Activated CD8-positive, alpha-beta memory T cell treated with anti-CD3 and anti-CD28 coated beads, Interleukin-2, amount 50 U/mL, for 24 hours (primary cell): ENCODE data around the gene PLEKHG1.

ENCODE experiments used
- DNase-seq: peaks from one replicate; pipeline ENCODE4 v3.0.0-alpha.2; 2020; ENCODE audit errors: extremely low read depth

Gene PLEKHG1

DNA sequence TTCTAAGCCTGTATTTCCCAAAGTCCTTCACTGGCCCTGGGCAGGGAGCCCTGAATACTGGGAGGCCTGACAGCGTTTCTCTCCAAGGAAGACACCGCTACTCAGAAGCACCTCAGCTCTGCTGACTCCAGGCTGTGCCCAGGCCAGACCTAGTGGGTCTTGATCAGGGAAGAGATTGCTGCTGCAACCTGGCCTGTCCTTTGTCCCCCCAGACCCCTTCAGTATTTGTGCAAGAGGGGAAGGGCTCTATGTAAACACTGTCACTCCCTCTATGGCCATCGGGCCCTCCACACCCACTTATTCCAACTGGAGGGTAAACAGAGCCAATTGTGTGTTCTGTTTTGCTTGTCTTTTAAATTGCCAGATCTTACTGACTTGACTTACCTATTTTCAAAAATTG is 20.6 kb downstream of the PLEKHG1 start:
- no peak for DNase-seq

DNA sequence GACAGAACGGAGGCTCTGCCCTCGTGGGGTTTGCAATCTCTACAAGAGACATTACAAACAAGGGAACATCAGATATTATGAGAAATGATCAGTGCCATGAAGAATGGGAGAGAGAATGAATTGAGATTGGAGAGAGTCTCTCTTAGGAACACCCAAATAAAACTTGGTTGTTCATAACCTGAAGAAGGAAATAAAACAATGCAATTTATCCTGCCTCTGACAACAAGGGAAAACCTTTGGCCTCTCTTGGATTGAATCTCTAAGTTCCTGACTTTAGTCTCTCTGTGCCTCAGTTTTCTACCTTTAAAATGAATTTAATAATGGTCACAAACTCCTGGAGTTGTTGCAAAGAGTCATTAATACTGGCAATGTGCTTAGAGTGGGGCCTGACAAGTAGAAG is 21.1 kb downstream of the PLEKHG1 start:
- DNase-seq, result no peak

DNA sequence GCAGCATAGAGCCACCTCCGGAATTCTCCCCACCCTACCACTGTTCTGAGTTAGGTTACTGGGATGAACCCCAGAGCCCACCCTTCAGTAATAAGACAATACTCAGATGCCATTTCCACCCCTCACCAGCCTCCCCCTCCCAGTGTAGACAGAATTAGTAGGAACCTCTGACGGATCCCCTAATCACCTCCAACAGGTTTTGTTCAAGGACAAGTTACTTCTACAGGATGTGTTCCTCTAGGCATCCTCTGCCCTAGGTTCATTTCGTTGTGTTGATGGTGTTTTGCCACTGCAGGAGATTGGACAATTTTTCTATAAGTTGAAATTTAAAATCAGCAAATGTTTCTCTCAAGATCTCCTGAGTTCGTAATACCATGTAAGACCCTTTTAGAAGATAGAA is 22.8 kb downstream of the PLEKHG1 start:
- DNase-seq, result no peak

DNA sequence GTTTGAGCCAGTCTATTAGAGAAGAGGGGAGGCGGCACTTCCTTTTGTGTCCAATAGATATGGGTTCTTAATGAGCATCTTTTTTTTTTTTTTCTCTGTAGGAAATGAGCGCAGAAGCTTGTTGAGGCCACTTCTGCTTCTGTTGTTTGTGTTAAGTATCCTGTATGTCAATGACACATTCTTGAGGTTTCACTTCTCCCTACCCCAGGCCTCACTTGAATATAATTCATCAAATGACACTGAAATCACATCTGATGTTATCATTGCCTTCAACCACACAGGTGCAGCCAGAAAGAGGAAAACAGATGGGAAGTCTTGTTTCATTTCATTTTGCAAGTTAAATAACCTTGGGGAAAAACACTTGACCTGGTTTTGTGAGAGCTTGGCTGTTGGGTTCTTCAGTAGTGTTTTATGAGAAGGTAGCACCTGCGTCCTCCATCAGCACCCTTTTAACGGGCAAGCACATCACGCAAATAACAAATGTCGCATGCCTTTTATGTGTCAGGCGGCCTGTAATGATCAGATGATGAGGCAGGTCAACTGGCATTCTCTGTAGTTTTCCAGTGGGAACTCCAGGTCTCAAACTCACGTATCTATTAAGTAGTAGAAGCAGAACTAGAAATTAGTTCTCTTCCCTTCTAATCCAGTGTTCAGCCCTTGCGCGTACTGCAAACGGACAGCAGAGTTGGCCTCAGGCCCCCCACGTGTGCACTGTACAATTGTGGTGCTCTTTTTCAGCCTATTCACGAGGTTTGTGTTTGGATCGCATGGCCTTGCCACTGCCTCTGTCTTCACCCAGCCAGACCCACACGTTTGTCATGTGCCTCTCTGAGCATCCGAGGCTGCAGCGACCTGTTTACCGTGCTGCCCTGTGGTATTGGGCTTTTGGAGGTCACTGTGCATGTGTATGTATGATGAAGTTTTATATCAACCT is 23.5 kb downstream of the PLEKHG1 start:
- DNase-seq, result no peak

DNA sequence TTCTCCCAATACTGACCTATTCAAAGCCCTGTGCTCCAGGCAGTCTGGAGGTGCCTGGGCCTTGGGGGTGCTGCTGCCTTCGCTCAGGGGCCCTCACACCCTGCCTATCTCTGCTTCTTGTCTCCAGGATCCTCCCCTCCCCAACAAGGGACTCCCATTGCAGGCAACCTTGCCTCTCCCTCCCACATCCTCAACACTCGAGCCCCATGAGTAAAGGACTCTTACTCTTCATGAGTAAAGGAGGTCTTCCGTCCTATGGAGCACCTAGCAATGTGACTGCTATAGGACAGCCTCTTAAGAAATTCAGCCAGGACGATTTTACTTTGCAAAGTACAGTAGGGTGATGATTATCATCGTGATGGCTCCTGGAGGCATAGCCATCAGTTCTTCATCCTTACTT is 24.5 kb downstream of the PLEKHG1 start:
- no peak for DNase-seq

DNA sequence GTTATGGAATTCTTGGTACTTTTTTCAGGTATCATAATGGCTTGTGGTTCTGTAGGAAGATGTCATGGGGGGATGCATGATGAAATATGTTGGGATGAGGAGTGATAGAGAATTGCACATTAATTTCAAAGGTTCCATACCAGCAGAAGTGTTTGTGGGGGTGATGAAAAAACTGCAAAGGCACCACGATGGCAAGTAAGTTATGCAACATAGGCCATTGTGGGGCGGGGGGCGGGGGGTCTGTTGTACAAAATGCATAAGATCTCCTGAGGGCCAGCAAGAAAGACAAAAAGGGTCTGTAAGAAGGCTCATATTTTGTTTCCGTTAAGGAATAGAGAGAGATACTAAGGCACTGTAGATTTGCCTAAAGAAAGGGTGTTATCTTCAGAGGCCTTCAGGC is 26.2 kb downstream of the PLEKHG1 start:
- no peak for DNase-seq

DNA sequence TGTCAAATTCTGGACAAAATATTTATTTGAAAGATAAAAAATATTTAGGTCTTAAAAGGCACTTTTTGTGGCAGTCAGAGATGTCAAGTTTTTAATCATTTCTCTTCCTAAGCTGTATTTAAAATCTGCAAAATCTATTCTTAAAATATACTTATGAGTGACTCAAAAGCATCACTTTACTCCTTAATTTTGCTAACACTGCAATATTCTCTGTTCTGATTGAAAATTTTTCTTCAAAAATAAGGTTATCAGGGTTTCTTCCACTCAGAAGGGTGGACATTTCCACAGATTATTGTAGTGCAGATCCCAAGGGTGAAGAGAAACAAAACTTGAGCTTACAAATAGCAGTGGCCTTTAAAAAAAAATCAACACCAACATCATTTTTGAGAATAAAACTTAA is 27.5 kb downstream of the PLEKHG1 start:
- no peak for DNase-seq

DNA sequence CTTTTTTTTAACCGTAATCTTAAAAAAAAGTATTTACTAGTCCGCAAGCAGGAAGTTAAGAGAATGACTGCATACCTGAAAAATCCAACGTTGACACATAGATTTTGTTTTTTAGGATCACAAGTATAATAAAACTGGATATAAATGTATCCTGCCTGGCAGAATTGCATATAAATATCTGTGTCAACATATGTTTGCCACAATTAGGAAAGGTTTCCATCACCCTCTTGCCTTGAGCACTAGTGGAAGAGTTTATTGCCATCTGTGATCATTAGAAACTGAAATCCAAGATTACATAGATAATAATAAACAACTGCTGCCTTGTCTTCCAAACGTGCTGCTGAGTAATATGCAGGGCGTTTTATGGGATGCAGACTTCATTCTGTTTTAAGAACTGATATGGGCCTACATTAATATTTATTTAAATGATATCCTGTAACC is 27.9 kb downstream of the PLEKHG1 start:
- DNase-seq, result no peak

DNA sequence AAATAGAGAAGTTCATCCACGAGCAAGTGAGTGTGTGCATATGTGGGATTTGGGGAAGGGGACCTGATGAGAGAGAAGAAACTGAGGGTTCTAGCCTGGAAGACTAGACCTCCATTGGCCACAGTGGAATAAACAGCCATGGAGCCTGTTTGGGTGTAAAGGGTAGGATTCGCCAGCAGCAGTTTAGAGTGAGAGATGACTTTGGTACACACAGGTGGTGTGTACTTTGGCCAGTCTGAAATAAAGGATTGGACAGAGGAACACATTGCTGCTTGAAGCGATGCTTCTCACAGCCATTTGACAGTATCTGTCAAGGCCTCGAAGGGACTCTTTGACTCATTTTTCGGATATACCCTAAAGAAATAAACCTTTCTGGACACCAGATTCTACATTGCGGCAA is 29.2 kb downstream of the PLEKHG1 start:
- DNase-seq, result no peak

DNA sequence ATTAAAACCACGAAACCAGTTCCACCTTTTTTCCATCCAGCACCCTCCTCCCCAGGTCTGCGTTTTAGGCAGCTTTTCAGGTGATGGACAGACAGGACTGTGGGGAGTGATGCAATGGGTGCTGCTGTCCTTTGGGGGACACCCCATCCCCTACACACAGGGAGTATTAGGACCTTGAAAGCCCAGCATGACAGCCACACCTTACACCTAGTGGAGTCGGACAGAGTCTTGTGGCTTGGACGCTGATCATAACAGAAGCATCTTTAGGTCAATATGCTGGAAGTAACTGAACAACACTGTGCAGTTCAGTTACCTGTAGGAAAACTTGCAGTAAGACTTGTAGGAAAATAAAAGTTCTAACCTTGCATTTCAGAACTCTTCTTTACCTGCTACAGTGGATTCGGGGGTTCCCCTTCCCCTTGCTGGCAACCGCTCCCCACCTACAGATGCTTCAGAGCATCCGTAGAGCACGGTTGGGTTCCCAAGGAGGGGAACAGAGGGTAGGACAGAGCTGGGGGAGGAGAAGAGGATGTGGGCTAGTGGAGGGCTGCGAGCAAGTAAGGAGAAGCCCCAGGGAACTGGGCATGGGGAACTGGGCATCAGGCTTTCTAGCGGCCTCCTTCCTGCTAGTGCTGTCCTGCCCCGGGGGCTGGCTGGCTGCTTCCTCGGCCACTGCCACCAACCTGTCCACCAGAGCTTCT is 31.7 kb downstream of the PLEKHG1 start:
- no peak for DNase-seq

DNA sequence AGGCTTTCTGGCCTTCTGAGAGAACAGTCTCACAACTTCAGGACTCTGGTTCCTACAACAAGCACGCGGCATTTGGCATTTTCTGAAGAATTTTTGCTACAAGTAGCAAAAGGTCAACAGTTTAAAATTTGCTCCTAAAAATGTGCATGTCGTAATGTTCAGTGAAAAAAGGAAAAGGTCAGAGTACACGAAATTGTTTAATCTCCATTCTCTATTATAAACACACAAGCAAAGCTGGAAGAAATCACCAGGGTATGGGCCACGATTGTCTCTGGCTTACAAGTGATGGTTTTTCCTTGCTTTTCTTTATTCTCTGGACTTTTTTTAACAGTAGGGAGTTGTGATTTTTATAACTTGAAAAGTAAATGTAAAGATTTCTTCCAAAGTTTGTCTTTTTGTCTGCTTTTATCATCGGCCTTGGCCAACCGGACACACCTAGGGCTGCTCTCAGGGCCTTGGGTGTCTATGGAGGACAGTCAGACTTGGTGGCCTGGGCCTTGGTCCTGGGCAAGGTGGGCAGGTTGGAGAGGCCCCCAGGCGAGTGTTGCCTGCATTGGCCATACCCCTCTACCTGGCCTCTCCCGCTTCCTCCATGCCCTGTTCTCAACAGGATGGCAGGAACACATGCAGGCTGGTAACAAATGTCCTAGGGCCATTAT is 32.4 kb downstream of the PLEKHG1 start:
- no peak for DNase-seq

DNA sequence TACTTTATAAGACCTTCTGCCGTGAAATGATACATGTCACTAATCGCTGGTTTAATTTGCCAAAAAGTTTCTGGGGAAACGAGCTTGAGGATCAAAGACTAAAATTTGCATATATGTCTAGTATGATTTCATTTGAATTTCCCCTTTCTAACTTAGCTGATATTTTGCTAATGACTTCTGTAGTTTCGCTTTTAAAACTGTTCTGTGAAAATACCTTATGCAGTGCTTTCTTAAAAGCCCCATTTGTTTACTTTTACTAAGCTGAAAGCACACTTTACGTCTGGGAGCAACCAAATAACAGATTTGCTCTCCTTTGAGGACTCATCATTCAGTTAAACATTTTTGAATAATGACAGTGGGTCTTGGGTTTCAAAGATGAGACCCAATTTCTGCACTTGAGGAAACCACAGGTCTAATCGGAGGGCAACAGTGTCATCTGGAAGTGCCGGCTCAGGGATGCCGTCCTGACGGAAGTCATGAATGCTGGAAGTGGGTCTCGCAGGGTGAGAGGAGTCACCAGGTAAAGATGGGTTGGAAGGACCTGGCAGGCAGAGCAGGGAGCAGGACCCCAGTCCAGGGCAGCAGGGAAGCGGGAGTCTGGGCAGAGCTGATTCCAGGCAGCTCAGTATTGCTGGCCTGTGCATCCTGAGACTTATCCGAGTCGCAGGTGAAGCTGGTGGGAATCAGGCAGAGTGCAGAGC is 33.2 kb downstream of the PLEKHG1 start:
- no peak for DNase-seq

DNA sequence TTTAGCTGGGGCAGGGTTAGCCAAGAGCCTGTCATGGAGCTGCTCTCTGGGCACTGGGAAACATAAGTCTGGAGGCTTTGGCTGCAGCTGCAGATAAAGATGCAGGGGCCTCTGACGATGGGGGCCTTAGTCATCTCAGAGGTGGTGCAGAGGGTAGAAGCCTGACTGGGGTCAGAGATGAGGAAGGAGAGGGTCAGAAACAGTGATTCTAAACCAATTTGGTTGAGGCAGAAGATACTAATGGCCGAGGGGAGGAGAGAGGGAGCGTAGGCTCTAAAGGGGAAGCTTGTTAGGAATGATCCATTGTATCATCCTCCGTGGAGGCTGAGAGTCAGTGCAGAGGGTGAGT is 33.8 kb downstream of the PLEKHG1 start:
- no peak for DNase-seq

DNA sequence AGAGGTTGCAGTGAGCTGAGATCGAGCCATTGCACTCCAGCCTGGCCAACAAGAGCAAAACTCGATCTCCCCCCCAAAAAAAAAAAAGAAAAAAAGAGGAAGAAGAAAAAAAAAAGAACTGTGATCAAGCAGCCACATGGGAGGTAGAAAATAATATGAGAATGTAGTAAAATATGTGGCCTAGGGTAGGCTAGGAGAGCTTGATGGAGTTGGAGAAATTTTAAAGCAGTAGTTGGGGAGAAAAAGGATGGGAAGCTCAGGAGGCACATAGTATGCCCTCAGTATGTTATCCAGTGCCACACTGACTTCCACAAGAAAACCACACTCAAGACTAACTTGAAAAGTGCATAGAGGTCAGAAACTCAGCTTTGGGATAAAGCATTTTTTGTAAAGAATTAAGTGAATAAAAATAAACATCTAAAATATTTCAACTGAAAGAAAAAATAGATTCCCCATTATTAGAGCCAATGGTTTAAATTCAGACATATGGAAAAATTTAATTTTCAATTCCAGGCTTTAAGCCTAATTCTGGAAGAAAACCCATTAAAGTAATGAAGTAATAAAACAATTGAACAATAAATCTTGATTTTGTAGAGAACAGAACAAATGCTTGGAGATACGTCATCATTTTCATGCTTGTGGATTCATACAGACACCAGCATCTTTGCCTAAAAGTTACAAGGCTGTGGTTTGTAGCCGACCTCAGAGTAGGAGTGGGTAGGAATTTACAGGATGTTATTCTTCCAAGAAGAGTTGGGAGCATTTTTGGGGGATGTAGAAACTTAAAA is 34.7 kb downstream of the PLEKHG1 start:
- DNase-seq, result no peak

DNA sequence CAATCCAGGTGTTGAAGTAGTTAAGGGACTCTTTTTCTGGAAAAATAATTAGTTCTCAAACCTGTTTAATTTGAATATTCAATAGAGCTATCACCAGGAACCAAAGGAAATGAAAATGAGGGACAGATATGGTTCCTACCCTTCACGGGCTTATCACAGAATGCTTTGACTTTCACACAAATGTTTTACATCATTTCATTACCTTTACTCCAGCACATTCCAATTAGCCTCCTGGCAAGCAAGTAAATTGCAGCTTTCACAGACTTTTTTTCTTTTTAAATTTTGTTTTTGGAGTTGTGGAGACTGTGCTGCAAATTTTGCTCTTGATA is 35.2 kb downstream of the PLEKHG1 start:
- DNase-seq, result no peak

DNA sequence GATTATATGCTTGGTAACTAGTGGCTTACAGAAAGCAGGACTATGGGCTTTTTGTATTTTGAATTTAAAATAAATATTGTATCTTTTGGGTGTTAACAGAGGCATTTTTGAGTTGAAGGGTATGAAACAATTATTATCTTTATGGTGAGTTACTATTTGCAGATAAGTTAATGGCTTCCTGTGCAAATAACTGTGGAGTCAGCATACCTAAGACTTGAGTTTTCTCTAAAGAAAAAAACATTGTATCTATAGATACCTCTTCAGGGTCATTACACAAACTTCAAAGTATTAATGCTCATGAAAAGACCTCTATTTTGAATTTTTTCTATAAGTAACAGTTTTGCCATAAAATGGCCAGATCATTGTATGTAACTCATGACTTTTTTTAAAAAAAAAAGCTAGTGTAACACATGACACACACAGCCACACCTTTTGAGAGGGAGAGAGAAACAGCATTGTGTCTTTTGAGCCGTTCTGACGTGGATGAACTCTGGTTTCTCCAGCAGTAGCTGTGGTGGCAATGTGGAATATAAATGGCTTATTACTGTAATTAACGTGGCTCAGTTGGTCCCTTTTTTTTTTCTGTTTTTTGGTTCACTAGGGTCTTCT is 36.3 kb downstream of the PLEKHG1 start:
- DNase-seq, result no peak

DNA sequence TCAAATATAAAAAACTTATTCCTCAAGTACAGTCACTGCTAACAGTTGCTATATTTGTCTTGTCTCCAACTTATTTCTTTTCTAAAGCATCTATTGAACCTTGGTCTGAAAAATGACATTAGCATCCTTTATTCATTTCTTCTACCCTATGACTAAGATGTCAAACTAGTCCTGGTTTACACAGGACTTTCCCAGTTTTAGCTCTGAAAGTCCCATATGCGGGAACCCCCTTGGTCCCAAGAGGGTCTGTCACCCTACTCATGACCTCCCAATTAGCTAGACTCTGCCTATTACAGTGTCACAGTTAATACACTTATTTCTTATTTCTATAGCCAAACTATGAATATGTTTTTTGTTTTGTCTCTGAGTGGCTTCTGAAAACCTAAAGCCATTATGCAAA is 37.1 kb downstream of the PLEKHG1 start:
- DNase-seq, result no peak

DNA sequence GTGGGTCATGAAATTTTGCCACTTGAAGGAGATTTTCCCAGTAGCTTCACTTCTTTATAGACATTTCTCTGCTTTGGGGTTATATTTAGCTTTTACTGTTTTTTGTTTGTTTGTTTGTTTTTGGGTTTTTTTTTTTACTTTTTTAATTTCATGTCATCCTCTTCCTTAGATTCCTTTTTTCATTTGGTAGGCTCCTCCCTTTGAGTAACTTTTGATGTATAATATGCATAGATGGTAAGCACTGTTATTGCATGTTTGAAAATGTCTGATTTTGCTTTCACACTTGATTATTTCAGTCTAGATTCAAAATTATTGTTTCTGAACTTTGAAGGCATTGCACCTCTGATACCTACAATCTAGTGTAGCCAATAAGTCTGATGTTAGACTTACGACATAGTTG is 37.6 kb downstream of the PLEKHG1 start:
- no peak for DNase-seq

DNA sequence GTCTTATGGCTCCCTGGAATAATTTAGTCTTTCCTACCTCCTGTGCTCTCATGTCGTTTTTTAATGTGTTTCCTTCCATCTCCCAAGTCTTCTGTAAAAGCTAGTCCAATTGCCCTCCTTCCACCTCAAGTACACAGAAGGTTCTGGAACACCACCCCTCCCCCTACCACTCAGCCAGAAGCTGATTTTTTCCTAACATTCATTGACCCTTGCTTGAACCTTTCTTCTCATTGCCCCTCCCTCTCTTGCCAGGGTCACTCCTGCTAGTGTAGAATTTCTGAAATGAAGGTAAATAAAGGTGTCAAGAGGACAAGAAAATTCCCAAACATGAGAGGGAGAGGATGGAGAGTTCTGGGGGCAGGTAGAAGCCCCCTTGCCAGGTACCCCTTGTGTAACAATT is 38.6 kb downstream of the PLEKHG1 start:
- DNase-seq, result no peak

DNA sequence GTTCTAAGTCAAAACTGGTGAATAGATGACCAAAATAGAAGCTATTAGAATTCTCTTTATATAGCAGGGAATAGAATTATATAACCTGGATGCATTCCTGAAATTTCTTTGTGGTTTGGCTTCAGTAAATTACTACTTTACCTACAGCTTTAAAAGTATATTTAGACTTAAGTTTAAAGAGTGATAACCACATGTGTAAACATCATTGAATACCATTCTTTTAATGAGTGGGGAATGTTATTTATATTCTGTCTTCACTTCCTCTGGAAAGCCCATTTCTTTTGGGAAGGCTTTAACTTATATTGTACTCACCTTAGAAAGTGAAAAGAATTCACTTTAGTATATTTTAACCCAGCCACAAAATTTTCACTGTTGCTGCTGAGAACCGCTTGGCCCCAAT is 39.1 kb downstream of the PLEKHG1 start:
- DNase-seq, result no peak

DNA sequence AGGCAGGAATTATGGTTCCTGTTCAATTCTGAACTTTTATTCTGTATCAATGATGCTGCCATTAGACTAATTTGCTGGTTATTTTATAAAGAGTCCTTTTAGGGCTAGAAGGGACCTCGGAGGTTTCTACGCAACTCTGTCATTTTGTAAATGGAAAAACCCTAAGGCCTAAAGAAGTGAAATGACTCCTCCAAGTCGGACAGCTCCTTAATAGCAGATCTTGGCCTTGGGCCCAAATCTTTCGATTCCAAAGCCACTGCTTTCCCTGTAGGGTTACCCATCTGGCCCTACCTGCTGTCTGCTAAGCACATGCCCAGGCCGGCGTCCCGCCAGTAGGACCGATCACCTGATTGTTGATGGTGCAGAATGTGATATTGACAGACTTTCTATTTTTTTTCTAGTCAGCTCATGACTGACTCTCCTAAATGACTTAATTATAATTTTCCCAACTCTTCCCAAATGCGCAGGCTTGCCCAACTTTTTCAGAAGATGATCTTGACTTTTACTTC is 40.2 kb downstream of the PLEKHG1 start:
- no peak for DNase-seq
